HG03025 (cell line): ENCODE data around the gene WWTR1.

Experiments
- ATAC-seq: cut with Tn5 transposase; IDR thresholded peaks from one replicate; pipeline ENCODE4 v1.9.1; 2021; ENCODE audit warnings: mild to moderate bottlenecking, moderate library complexity; ENCODE audit not compliant: unreplicated experiment, low FRiP score

The WWTR1 gene

GRCh38 chr3:149655826-149656574 is 1.8 kb downstream of the WWTR1 start:
- no peak for ATAC-seq

GRCh38 chr3:149654188-149654601 is 3.6 kb downstream of the WWTR1 start:
- no peak for ATAC-seq

- no peak for ATAC-seq
These were observed 4.3 kb downstream of the WWTR1 start for GRCh38 chr3:149653564-149653963.

- ATAC-seq: no peak
These were observed 4.7 kb downstream of the WWTR1 start for GRCh38 chr3:149653136-149653535.

GRCh38 chr3:149650828-149651227 is 7.0 kb downstream of the WWTR1 start:
- no peak for ATAC-seq

- no peak for ATAC-seq
These were observed 9.3 kb downstream of the WWTR1 start for GRCh38 chr3:149648525-149648924.

GRCh38 chr3:149647812-149648211 is 10.0 kb downstream of the WWTR1 start:
- ATAC-seq: no peak

- ATAC-seq: peak; percentile 87
These were observed 10.5 kb downstream of the WWTR1 start for GRCh38 chr3:149647285-149647684.

- ATAC-seq: no peak
These were observed 11.6 kb downstream of the WWTR1 start for GRCh38 chr3:149646181-149646766.

- ATAC-seq: no peak
These were observed 13.9 kb downstream of the WWTR1 start for GRCh38 chr3:149643963-149644362.

- ATAC-seq: no peak
These were observed 14.4 kb downstream of the WWTR1 start for GRCh38 chr3:149643482-149643798.

- no peak for ATAC-seq
These were observed 16.7 kb downstream of the WWTR1 start for GRCh38 chr3:149640976-149641728.

GRCh38 chr3:149639093-149639486 is 18.7 kb downstream of the WWTR1 start:
- ATAC-seq: no peak

GRCh38 chr3:149638228-149639092 is 19.4 kb downstream of the WWTR1 start:
- ATAC-seq: no peak

- ATAC-seq: no peak
These were observed 22.4 kb downstream of the WWTR1 start for GRCh38 chr3:149635396-149635795.

- ATAC-seq: no peak
These were observed 23.3 kb downstream of the WWTR1 start for GRCh38 chr3:149634573-149634972.

- no peak for ATAC-seq
These were observed 23.8 kb downstream of the WWTR1 start for GRCh38 chr3:149634072-149634471.

- ATAC-seq: no peak
These were observed 25.6 kb downstream of the WWTR1 start for GRCh38 chr3:149632225-149632624.

GRCh38 chr3:149630806-149631205 is 27.0 kb downstream of the WWTR1 start:
- ATAC-seq: no peak

- ATAC-seq: no peak
These were observed 28.7 kb downstream of the WWTR1 start for GRCh38 chr3:149628957-149629670.
